DMS79 treated with DMSO at 0.1 percent for 48 hours (cell line): ENCODE measurements around the gene TOB1.
"Not testable (repeated sequence)": the region's sequence is repeated elsewhere in the genome, so short reads cannot be mapped to it uniquely, and the experiment has no call there.

Experiments
- DNase-seq: peaks from one replicate; lab custom pipeline; 2025; lab: John Stamatoyannopoulos, UW

TOB1 gene

GRCh38 chr17:50868140-50868438, 1.9 kb upstream of the TOB1 start:
- DNase-seq: no peak

DNA sequence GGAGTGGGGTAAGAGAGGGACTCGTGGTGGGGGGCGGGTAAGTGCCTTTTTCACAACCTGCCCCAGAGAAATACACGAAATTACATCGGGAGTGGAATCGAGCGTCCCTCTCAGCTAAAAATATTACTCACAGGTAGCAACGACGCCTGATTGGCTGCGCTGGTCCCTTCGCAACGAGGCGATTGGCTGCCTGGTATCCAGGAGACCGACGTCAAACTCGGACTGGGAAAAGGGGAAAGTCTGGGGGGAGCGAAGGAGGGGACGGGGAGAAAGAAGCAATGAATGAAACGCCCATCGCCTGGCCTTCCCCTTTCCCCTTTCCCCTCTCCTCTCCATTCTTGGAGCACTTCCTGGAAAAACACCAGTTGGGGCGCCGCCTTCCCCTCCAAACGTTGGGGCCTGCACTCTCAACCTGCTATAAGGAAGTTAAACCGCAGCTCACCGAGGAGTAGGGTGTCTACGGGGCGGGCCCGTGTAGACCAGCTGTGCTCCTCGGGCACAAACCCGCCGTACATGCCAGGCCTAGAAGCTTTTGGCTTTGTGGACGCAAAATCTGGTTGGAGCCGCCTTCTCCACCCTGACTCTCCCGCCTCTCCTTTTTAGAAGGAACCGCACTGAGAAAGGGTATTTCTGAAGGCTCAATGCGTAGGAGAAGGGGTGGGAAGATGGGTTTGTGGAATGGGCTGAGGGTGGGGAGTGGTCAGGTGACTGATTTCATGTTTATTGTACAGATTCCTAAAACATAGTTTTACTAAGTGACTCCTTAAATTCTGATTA, 1.4 kb upstream of the TOB1 start:
- DNase-seq: peak; percentile 94

- peak; percentile 62 for DNase-seq
These were observed 802 bp upstream of the TOB1 start for GRCh38 chr17:50866950-50867362.

- no peak for DNase-seq
These were observed 290 bp downstream of the TOB1 start for GRCh38 chr17:50865868-50866260.

GRCh38 chr17:50865060-50865867, 890 bp downstream of the TOB1 start:
- DNase-seq: peak; percentile 45

GRCh38 chr17:50864747-50865059, 1.5 kb downstream of the TOB1 start:
- no peak for DNase-seq

DNA sequence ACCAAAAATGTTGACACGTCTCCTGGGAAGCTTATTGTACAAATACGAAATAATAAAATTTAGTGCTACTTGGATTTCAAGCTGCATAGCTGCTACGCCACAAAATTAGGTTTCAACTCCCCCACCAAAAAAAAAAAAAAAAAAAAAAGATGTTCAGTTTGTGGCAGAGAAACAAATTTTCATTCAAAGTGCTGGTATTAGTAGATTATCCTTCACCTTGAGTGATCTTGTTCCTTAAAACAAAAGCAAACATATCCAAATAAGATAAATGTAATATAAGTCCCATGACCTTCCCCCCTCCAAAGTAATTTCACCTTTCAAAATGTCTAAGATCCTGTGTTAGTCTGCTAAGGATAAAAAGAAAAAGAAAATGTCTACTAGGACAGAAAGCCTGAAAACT, 2.2 kb downstream of the TOB1 start:
- DNase-seq: no peak

DNA sequence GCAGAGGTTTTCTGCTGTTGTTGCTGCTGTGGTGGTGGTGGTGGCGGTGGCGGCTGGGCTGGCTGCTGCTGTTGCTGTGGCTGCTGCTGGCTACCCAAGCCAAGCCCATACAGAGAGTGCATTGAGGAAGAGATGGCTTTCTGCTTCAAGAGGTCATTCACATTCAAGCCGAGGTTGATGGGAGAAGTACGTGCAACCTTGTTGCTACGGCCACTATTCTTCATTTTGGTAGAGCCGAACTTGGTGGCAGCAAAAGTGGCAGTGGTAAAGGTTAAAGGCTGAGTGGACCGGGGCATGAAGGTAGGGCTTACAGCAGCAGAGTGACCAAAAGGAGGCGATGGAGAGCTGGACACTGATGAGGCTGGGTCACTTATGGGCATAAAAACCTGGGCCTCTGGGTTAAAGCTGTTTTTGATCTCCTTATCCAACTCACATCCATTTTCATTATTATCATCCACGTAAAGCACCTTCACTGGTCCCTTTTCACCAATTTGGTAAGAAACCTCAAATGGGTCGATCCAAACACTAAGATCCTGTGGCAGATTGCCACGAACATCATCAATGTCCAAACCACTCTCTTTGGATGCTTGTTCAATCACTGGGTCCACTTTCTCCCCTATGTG, 2.8 kb downstream of the TOB1 start:
- no peak for DNase-seq

DNA sequence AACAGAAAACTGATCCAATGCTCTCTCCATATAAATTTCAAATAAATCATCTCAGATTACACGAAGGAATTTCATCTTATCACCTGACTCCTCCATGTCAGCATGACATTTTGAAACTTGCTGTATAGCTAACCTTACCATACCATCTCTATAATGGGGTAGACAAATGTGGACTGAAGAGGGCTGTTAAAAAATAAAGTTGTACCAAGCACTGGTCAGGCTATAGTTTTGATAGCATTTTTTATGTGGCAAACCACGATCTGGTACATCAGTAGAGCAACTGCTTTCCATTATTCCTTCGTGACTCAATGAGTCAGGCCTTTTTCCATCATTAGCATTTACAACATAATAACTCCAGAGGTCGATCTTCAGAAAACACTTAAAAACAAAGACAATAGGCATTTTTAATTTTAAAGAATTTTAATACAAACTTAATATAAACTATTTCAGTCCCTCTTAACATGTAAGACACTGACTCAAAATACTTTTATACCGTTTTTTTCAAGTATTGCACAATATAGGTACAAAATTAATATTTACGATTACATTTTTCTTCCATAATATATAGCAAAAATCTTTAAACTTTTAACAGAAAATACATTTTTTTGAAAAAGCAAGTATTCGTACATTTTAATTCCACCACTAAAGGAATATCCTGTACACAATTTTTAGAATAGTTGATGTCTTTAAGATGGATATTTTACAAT, 4.2 kb downstream of the TOB1 start:
- no peak for DNase-seq

GRCh38 chr17:50861334-50861676, 4.8 kb downstream of the TOB1 start:
- DNase-seq: no peak

- DNase-seq: not testable (repeated sequence)
These were observed 6.4 kb downstream of the TOB1 start for GRCh38 chr17:50859727-50860126.

DNA sequence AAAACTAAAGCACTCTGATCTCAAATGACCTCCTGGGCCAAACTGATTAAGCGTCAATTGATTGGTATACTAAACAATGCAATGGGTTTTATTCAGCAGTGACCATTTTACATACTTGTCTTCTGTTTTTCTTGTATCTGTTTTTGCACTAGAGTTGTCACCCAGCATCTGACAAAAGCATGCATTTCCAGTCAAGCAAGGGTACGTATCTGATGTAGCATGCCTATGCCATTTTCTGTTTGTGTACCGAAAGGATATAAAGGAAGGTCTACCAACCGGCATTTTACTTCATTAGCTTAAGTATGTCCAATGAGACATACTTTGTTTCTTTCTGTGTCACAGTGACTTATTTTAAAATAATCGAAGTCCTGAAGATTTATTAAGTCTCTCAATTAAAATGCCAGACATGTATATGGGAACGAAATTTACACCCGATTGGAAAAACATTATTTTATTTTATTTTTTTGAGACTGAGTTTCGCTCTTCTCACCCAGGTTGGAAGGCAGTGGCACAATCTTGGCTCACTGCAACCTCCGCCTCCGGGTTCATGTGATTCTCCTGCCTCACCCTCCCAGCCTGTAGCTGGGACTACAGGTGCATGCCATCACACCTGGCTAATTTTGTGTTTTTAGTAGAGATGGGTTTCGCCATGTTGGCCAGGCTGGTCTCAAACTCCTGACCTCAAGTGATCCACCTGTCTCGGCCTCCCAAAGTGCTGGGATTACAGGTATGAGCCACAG, 7.5 kb downstream of the TOB1 start:
- no peak for DNase-seq

- DNase-seq: no peak
These were observed 9.7 kb downstream of the TOB1 start for GRCh38 chr17:50856431-50856830.

DNA sequence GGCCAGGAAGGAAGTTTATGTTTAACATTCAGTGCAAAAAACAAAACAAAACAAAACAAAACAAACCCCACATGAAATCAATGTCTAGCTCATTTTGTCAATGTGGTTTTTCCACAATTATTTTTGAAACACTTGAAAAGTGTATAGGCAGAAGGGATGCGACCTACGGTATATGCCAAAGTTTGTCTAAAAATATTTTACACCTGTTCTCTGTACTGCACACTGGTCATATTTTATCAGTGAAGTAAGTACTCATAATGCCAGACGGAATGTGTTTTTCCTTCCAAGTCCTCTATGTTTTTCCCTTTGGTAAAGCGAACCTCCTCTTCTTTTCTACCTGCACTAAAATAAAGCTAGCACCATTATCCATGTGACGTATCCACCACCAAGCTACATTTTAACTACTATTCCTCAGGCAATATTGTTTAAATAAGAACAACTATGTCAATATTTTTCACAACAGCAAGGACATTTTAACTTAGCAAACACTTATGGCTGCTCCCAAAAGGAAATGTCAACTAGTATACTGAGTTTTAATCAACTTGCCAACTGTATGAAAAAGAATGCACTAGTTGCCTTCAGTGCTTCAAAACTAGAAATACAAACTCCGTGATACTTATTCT, 10.3 kb downstream of the TOB1 start:
- no peak for DNase-seq

DNA sequence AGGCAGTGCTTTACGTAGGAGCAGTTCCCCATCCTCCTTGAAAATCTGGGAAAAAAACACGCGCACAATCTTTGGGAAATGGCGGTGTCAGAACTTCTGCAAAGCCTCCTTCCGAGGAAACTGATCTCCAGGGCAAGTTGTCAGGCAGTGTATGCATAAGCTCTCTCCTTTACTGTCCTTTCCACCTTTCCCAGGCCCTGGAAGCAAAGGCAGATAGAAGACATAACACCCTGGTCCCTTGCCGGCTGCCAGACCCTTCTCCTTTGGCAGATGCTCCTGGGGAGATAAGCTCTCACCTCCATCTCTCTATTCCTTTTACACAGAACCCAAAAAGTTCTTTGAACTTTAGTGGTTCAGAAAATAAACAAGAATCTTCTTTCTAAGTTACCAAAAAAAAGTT, 12.4 kb downstream of the TOB1 start:
- DNase-seq: no peak

- DNase-seq: peak; percentile 65
These were observed 13.0 kb downstream of the TOB1 start for GRCh38 chr17:50853015-50853615.

DNA sequence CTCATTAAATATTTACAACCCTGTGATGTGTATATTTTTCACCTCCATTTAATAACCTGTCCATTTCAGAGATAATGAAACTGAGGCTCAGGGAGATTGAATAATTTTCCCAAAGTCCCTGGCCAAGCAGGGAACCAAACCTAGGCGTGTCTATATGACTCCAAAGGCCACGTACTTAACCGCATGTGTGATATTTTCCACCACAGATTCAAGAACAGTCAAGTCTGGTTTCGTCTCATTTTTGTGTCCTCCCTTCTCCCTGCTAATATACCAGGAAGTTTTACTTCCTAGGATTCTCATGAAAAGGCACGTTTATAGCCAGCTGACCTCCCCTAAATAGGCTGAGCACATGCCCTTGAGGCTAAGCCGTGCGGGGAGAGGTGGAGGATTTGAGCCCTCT, 15.5 kb downstream of the TOB1 start:
- no peak for DNase-seq

- no peak for DNase-seq
These were observed 17.4 kb downstream of the TOB1 start for GRCh38 chr17:50848711-50849110.

- DNase-seq: no peak
These were observed 18.1 kb downstream of the TOB1 start for GRCh38 chr17:50848039-50848438.

- DNase-seq: no peak
These were observed 18.6 kb downstream of the TOB1 start for GRCh38 chr17:50847566-50847965.
